GM19099 (cell line): ENCODE results near the gene CEP112.

ENCODE experiments used
- POLR2A ChIP-seq: IDR thresholded peaks from 3 replicates; pipeline ENCODE4 v1.6.1; 2011; ENCODE audit warnings: low read depth; ENCODE audit not compliant: insufficient read length; ENCODE audit errors: extremely low read depth

Gene CEP112

GRCh38 chr17:66184392-66184791 lies 7.5 kb downstream of the CEP112 start:
- TF ChIP-seq POLR2A = no peak

- TF ChIP-seq POLR2A = no peak
Measured at GRCh38 chr17:66183529-66183928, 8.4 kb downstream of the CEP112 start.

GRCh38 chr17:66178642-66179041 lies 13.3 kb downstream of the CEP112 start:
- TF ChIP-seq POLR2A = no peak

GRCh38 chr17:66177048-66177447 lies 14.9 kb downstream of the CEP112 start:
- TF ChIP-seq POLR2A = no peak

GRCh38 chr17:66175892-66176291 lies 16.0 kb downstream of the CEP112 start:
- no peak for TF ChIP-seq POLR2A

- no peak for TF ChIP-seq POLR2A
Measured at GRCh38 chr17:66172691-66173223, 19.2 kb downstream of the CEP112 start.

GRCh38 chr17:66172144-66172543 lies 19.8 kb downstream of the CEP112 start:
- TF ChIP-seq POLR2A = no peak

- TF ChIP-seq POLR2A = no peak
Measured at GRCh38 chr17:66171692-66172091, 20.2 kb downstream of the CEP112 start.

- no peak for TF ChIP-seq POLR2A
Measured at GRCh38 chr17:66171172-66171571, 20.8 kb downstream of the CEP112 start.

GRCh38 chr17:66169839-66170238 lies 22.1 kb downstream of the CEP112 start:
- no peak for TF ChIP-seq POLR2A

GRCh38 chr17:66167189-66167815 lies 24.6 kb downstream of the CEP112 start:
- no peak for TF ChIP-seq POLR2A

- no peak for TF ChIP-seq POLR2A
Measured at GRCh38 chr17:66165537-66166123, 26.3 kb downstream of the CEP112 start.

- no peak for TF ChIP-seq POLR2A
Measured at GRCh38 chr17:66152756-66153155, 39.2 kb downstream of the CEP112 start.

- no peak for TF ChIP-seq POLR2A
Measured at GRCh38 chr17:66150708-66151107, 41.2 kb downstream of the CEP112 start.

GRCh38 chr17:66149562-66149961 lies 42.4 kb downstream of the CEP112 start:
- TF ChIP-seq POLR2A = no peak

GRCh38 chr17:66146394-66146793 lies 45.5 kb downstream of the CEP112 start:
- TF ChIP-seq POLR2A = no peak
